ENCODE measurements around the gene SYNPR.

SYNPR gene

DNA sequence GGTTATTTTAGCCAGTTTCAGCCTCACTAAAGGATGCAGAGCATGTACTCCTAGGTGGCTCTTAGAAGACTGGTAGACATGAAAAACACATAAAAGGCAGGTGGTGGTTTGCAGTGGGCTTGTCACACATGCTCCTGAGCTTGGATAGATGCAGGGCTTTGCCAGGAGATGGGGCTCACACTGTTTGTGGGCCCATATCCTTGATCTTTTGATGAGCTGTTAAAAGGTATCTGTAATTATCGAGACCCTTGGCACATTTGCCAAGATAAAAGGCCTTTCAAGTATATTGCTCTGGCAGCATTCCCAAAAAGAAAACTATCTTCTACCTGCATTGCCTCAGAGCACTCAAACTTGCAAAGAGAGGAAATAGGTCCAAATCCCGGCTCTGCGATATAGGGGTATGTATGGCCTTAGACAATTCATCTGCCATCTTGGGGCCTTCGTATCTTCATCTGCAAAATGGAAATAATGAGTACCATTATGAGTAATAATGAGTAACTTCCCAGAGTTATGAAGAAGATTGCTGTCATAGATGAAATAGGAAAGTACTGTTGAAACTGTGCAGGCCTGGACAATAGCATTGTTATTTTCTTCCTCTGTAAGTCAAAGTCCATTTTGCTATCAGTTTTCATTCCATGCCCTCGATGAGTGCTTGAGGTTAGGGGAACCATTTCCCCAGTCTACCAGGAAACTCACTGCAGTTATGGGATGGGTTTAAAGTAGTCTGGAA, 172.7 kb downstream of the SYNPR start:
- TF ChIP-seq, protein P1, sequence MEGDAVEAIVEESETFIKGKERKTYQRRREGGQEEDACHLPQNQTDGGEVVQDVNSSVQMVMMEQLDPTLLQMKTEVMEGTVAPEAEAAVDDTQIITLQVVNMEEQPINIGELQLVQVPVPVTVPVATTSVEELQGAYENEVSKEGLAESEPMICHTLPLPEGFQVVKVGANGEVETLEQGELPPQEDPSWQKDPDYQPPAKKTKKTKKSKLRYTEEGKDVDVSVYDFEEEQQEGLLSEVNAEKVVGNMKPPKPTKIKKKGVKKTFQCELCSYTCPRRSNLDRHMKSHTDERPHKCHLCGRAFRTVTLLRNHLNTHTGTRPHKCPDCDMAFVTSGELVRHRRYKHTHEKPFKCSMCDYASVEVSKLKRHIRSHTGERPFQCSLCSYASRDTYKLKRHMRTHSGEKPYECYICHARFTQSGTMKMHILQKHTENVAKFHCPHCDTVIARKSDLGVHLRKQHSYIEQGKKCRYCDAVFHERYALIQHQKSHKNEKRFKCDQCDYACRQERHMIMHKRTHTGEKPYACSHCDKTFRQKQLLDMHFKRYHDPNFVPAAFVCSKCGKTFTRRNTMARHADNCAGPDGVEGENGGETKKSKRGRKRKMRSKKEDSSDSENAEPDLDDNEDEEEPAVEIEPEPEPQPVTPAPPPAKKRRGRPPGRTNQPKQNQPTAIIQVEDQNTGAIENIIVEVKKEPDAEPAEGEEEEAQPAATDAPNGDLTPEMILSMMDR (IDR thresholded peaks at IDR 0.05), result no peak

DNA sequence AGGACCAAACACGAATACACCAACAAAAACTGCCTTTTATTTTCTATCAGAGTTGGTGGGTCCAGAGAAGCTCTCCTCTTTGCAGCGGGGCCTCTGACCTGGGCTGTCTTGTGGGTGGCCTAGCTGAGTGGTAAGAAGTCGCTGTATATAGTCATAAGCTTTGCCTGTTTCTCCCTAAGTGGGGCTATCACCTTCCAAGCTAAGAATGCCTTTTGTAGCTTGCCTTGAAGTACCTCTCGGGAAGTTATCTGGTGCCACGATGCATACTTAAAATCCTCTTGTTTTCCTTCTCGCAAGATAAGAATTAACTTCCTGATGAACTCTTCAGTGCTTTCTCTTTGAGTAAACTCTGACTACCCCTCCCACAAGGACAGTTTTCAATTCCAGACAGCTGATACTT, 178.8 kb downstream of the SYNPR start:
- TF ChIP-seq, protein P1 (IDR thresholded peaks at IDR 0.05), result no peak

DNA sequence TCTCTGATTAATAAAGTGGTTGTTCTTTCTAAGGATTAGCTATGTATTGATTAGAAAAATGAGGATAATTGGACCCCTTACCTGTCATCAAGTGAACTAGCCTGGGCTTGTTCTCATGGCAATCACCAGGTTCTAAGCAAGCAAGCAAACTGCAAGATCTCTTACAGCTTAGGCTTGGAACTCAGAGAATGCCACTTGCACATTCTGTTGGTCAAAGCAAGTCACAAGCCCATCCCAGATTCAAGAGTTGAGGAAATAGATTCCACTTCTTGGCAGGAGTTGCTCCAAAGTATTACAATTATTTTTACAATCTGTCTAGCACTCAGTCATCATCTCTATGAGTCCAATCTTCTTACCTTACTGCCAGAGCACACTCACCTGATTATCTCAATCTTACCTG, 180.3 kb downstream of the SYNPR start:
- TF ChIP-seq, protein P1 (IDR thresholded peaks at IDR 0.05), result no peak

DNA sequence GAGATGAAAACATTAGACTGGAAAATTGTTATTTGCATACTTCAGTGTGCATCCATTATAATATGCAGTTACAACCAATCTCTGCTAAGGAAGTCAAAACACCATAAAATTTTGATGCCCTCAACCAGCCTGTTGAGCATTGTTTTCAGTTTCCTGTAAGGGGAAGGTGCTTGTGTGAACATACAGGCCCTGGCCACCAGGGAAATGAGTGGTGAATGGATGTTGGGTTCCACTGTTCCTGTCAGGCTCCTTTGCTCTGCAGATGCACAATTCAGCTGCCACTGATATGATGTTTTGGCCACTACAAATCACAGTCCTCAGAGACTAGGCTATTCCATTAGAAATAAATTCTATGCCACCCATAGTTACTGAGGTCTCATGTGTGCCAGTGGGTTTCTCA, 184.6 kb downstream of the SYNPR start:
- TF ChIP-seq, protein P1 (IDR thresholded peaks at IDR 0.05), result no peak

DNA sequence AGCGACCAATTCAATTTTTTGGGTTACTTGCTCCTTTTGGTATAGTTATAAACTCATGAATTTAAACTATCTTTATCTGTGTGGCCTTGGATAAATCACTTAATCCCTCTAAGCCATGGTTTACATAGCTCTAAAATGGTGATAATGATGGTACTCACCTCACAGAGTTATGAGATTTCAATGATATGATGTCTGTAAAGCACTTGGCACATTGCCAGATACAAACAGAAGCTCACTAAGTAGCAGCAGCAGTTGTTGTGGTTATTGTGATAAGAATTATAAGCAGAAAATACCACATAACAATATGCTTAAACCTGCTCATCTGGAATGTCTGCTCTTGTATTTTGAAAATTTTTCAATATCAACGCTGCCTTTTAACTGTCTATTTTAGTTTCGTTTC, 189.3 kb downstream of the SYNPR start:
- TF ChIP-seq, protein P1 (IDR thresholded peaks at IDR 0.05), result no peak

DNA sequence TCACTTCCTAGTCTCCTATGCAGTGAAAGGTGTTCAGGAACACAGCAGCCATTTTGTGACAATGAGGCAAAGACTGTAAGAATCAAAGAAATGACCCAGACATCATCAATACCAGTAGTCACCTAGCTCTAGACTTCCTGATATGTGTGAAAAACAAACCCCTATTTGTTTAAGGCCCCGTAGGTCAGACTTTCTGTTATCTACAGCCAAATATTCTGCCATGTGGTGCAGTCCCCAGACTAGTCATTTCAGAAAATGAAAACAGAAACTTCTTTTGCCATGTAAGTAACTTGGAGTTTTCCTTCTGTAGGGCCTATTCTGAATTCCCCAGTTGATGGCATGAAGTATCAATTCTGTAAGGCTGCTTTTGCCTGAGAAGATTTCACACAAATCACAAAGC, 192.6 kb downstream of the SYNPR start:
- TF ChIP-seq, protein P1 (IDR thresholded peaks at IDR 0.05), result no peak

DNA sequence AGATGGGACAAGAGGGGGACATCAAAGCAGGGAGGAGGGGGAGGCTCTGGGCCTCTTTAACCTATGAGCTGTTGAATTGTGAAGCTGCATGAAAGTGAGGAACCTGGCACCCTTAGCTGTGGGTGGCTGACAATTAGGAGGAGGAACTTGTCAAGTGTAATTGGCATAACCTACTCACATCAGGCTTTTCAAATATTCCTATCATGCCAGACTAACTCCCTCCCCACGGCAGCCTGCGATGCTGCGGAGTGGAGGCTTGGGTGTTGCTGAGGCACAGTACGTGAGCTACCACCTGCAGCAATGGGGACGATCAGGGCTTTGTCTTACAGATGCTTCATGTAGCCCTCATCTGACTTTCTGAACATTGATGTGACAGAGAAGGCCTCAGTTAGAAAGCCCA, 193.7 kb downstream of the SYNPR start:
- TF ChIP-seq, protein P1 (IDR thresholded peaks at IDR 0.05), result no peak
